HG03097 (cell line): Measurements from ENCODE around the gene SLC41A1.

Source experiments
- ATAC-seq: cut with Tn5 transposase; IDR thresholded peaks from one replicate; pipeline ENCODE4 v1.9.1; 2021; ENCODE audit not compliant: unreplicated experiment, low FRiP score

Gene SLC41A1

GRCh38 chr1:205791568-205792180 is 21.3 kb downstream of the SLC41A1 start:
- ATAC-seq = no peak

- no peak for ATAC-seq
These were observed 25.6 kb downstream of the SLC41A1 start for GRCh38 chr1:205787287-205787916.

- ATAC-seq = no peak
These were observed 26.4 kb downstream of the SLC41A1 start for GRCh38 chr1:205786601-205787000.

- no peak for ATAC-seq
These were observed 27.6 kb downstream of the SLC41A1 start for GRCh38 chr1:205785446-205785845.

- ATAC-seq = no peak
These were observed 29.1 kb downstream of the SLC41A1 start for GRCh38 chr1:205783904-205784303.

- no peak for ATAC-seq
These were observed 29.6 kb downstream of the SLC41A1 start for GRCh38 chr1:205783433-205783795.

GRCh38 chr1:205782627-205783432 is 30.2 kb downstream of the SLC41A1 start:
- ATAC-seq = no peak

GRCh38 chr1:205780335-205780734 is 32.7 kb downstream of the SLC41A1 start:
- ATAC-seq = no peak

GRCh38 chr1:205777994-205778393 is 35.0 kb downstream of the SLC41A1 start:
- ATAC-seq = no peak

- no peak for ATAC-seq
These were observed 37.3 kb downstream of the SLC41A1 start for GRCh38 chr1:205775717-205776056.

GRCh38 chr1:205775015-205775716 is 37.8 kb downstream of the SLC41A1 start, which contains the start of gene RAB29:
RAB29 (minus strand) TSS chr1:205775482; CDS start chr1:205774956, 526 bp downstream.
- peak; percentile 60 for ATAC-seq

- ATAC-seq = no peak
These were observed 38.6 kb downstream of the SLC41A1 start for GRCh38 chr1:205774198-205775014.

GRCh38 chr1:205772607-205773032 is 40.4 kb downstream of the SLC41A1 start:
- no peak for ATAC-seq

GRCh38 chr1:205770618-205771017 is 42.4 kb downstream of the SLC41A1 start:
- ATAC-seq = no peak

GRCh38 chr1:205769641-205770365 is 43.2 kb downstream of the SLC41A1 start:
- ATAC-seq = no peak

GRCh38 chr1:205767248-205767647 is 45.8 kb downstream of the SLC41A1 start:
- no peak for ATAC-seq

GRCh38 chr1:205766570-205766969 is 46.4 kb downstream of the SLC41A1 start:
- ATAC-seq = no peak

- no peak for ATAC-seq
These were observed 47.0 kb downstream of the SLC41A1 start for GRCh38 chr1:205766038-205766437.

- ATAC-seq = no peak
These were observed 48.4 kb downstream of the SLC41A1 start for GRCh38 chr1:205764578-205764977.

GRCh38 chr1:205763980-205764379 is 49.0 kb downstream of the SLC41A1 start:
- ATAC-seq = no peak
